Measurements from ENCODE around the gene CCDC195.

Gene CCDC195, protein sequence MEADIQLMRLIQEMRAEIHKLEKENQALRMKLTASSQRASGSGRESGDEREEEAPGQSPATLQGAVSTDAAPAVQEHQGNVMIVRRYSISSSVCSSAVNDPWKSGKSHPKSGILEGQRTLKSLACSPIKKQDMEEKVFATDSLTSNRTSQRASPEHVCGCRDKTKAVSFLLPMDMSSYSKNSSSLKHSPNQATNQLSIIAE

DNA sequence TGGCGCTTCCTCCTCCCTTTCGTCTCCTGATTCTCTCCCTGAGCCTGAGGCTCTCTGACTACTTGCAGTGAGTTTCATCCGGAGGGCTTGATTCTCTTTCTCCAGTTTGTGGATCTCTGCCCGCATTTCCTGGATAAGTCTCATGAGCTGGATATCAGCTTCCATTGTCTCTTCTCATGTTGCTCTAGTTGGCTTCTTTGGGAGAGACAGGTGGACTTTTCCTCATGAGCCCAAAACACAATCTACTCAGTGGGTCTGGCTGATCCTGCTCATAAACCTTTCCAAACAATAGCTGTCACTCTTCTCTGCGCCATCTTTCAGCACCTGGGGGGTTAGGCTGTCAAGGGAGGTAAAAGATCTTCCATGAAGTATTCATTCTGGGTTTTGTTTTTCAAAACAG is at the start of gene CCDC195:
TSS of gene CCDC195 (minus strand) at position 165 of the 400 bp plus-strand sequence. CDS start at position 165, 0 bp downstream.
- no peak for DNase-seq

DNA sequence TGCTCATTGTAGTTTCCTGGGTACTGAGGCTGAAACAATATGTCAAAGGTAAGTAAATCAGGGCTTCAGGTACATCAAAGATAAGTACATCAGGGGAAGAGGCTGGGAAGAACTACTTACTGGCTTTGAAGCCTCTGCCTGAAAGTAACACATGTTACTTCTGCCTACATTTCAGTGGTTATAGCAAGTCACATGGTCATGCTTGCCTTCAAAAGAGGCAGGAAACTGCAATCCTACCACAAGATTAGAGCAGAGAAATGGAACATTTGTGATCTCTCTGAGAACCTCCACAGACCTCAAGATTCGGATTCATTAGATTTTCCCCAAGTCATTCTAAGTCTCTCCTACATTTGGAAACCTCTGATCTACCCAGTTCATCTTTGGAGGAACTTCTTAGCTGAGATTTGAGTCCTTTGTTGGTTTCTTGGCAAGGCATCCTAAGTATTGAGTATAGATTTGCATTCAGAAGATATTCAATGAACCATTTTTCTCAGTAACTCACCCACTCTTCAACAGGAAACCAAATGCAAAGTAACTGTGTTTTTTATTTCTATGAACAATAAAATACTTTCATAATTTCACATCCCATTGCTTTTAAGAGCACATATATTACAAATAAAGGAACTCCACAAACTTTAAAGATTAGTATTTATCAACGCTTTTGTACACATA is 48.5 kb upstream of the CCDC195 start:
- DNase-seq, result no peak

DNA sequence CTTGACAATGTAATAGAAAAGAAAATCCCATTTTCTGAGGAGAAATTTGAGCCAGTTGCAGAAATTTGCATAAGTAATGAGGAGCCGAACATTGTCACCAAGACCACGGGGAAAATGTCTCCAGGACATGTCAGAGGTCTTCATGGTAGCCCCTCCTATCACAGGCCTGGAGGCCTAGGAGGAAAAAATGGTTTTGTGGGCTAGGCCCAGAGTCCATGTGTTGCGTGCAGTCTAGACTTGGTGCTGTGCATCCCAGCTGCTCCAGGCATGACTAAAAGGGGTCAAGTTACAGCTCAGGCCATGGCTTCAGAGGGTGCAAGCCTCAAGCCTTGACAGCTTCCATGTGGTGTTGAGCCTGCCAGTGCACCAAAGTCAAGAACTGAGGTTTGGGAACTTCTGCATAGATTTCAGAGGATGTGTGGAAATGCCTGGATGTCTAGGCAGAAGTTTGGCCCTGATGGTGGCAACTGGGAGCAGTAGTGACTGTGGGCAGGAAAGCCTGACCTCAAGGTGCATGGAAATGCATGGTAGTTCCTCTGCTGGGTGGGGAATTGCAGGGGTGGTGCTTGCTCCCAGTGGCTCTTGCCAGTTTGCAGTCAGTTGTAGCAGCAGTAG is 41.9 kb upstream of the CCDC195 start:
- no peak for DNase-seq

DNA sequence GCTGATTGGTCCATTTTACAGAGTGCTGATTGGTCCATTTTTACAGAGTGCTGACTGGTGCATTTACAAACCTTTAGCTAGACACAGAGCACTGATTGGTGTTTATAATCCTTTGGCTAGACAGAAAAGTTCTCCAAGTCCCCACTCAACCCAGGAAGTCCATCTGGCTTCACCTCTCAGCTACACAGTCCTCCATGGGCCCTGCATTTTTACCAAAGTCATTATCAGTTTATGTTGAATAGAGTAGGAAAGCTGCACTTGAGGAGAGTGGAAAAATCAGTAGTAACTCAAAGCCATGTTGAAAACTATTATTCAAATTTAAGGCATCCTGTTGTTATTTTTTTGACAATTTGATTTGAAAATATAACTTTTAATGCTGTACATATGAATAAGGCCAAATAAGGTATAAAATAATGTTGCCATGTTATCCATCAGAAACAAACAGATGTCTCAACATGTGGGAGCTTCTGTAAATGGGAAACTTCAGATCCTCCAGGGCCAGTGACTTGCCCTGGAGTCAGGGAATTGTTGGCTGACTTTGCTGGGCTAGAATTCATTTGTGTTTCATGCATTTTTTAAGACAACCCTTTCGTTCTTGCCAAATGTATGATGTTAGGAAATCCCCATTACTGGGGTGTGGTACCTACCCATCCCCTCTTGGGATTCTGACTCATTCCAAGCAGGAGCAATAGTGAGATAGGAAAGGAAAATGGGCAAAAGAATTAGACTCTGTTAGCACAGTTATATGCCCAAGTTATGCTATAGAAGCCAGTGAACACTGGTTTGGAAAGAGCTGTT is 37.8 kb upstream of the CCDC195 start:
- no peak for DNase-seq

DNA sequence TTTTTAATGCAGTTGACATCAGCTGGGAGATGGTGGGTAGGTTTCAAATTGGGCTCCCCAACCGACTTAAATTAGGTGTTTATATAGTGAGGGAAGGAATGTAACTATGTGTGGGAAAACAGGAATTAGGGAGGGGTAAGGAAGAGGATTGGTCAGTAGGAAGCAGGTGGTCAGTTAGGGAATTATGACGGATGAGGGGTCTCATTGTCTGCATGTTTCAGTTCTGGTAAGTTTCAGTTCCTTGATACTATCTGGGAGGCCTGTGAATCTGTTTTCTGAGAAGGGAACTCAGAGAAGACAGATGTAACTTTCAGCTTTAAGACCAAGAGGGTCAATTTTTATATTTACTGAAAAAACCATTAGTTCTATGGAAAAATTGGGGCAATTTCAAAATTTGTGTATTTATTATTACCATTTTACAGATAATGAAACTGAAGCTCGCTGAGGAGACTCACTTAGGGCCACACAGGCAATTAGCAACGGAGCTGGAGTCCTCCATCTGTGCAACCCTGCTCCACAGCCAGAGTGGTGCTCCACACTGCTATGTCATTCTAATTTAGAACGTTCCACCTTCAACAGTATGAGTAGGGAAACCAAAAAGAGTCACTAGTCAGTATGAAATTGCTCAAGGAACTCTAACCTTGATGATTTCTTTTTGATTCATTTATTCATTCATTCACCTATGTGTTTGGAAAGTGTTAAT is 36.0 kb upstream of the CCDC195 start:
- no peak for DNase-seq

DNA sequence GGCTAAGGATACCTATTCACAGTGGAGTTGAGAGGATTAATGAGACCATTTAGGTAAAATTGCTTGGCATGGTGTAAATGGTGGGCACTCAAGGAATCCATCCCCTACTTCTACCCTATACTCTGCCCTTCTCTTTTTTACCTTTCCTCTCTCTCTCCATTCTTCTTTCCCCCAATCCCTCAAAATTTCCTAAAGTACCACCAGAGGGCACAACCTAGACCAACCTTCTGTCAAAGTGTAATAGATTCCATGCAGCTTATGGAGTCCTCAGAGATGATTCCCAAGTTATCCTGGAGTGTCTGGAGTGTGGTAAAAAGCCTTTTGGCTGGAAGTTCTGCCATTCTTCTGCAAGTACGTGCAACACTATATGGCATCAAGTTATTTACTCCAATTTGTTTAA is 33.0 kb upstream of the CCDC195 start:
- DNase-seq, result no peak

DNA sequence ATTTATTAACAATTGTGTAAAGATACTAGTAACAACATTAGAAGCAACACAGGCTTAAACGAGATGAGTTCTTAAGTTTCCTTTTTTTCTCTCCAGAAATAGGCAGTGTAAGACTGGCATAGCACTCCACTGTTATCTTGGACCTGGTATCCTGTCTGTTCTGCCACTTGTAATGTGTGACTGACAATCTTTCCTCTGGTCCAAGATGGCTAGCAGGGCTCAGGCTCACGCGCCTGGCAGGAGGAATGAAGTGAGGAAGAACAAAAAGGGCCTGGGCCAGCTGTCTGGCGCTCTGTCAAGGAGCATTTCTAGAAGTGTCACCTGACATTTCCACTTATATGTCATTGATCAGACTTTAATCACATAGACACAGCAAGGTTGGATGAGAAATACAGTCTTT is 31.6 kb upstream of the CCDC195 start:
- DNase-seq, result no peak

DNA sequence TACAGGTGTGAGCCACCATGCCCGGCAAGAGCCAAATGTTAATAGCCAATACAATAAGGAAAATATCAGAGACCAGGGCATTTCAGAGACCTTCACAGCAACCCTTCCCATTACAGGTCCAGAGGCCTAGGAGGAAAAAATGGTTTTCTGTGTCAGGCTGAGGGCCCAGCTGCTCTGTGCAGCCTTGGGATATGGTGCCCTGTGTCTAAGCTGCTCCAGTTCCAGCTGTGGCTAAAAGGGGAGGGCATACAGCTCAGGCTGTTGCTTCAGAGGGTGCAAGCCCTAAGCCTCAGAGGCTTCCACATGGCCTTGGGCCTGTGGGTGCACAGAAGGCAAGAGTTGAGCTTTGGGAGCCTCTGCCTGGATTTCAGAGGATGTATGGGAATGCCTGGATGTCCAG is 20.1 kb upstream of the CCDC195 start:
- DNase-seq, result no peak

DNA sequence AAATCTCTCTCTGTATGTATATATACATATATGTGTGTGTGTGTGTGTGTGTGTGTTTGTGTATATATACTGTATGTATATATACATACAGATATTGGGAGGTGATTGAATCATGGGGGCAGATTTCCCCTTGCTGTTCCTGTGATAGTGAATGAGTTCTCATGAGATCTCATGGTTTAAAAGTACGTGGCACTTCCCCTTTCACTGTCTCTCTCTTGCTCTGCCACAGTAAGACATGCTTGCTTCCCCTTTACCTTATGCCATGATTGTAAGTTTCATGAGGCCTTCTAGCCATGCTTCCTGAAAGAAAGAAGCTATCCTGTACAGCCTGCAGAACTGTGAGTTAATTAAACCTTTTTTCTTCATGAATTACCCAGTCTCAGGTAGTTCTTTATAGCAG is 18.8 kb upstream of the CCDC195 start:
- DNase-seq, result no peak

DNA sequence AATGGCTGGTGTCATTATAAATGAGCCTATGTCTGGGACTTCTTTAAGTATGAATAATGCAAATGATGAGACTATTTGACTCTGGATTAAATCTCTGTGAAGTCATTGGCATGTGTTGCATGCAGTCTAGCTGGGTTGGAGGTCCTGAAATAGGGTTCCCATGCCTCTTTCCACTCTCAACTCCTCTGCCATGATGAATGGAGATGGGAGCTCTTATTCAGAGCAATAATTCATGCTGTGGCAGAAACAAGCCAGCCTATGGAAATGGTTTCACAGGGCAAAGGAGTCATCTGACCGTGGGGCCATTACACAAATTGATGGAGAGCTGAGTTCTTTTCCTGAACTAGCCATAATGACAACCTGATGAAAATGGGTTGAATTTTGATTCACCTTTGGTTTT is 15.5 kb upstream of the CCDC195 start:
- DNase-seq, result no peak

DNA sequence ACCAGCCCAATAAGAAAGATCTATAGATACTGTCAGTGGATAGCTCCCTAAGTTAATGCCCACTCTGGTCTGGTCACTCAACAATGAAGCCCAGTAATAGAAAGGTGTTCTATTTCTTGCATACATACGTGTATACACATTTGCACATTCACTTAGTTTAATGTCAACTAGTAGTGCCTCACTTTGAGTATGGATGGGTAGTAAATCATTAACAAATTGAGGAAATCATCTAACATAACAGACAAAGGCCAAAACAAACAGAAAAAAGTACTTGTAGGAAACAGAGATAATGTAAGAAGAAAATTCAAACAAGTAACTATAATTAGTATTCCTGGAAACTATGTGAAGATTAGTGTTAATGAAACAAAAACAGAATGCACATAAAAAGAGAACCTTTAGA is 13.3 kb upstream of the CCDC195 start:
- DNase-seq, result no peak

DNA sequence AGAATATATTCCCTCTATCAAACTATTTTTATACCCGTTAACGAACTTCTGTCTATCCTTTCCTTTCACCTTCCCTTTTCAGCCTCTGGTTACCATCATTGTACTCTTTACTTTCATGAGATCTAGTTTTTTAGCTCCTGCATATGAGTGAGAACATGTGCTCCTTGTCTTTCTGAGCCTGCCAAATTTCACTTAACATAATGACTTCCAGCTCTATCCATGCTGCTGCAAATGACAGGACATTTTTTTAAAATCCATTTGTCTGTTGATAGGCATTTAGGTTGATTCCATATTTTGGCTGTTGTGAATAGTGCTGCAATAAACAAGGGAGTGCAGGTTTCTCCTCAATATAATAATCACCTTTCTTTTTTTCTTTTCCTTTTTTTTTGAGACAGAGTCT is 8.2 kb upstream of the CCDC195 start:
- no peak for DNase-seq

DNA sequence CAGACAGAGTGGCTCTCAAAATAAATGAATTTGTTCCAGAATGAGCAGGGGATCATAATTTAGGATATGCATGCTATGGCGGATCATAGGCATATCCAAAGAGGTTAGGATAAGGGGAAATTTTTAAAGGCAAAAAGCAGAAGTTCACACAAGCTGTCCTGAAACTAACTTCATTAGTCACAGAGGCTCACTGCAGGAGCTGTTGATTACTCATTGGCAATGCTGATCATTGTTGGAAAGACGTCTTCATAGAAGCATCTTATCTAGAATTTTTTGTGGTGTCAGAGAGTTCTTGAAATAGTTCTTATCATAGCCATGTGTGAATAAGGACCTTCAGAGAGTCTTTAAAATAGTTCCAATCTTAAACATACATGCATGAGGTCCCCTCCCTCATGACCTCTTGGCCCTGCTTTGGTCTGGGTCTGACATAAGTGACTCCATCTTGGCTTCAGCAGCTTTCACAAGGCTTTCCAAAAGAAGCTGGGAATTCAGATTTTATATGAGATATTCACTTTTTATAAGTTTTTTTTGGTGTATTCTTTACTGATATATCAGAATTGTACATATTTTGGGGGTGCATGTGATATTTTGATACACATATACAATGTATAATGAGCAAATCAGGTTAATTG is 7.5 kb upstream of the CCDC195 start:
- no peak for DNase-seq

DNA sequence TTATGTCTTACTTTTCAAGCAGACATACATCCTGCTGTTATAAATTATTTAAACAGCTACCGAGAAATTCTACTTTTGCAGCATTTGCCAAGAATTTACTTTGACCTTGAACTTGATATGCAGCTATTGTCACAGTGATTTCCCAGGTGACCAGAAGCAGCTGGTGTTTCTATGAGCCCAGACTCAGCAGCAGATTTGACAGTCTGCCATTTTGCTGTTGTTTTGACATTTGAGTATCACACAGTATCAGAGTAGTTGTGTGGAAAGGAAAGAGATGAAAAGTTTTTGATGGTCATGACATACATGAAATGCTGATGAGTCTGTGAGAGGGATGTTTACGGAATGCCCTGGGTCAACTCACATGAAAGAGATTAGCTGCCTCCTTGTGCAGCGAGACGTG is 6.6 kb upstream of the CCDC195 start:
- peak; percentile 14 for DNase-seq

DNA sequence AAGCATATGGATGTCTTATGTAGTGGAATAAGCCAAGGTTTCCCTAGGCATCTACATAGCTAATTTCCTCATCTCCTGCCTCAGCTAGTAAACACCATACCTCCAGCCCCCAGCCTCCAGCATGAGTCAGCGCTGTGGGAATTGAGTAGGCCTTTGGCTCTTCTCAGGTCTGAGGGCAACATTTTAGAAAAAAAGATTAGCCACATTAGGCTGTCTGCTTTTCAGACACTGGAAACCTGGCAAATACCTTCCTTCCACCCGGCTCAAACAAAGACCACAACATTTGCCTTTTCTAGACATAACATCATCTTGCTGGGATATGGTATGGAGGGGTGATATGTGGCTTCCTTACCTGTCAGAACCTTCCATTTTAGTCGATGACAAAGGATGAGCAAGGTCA is 6.1 kb upstream of the CCDC195 start:
- peak; percentile 9 for DNase-seq

DNA sequence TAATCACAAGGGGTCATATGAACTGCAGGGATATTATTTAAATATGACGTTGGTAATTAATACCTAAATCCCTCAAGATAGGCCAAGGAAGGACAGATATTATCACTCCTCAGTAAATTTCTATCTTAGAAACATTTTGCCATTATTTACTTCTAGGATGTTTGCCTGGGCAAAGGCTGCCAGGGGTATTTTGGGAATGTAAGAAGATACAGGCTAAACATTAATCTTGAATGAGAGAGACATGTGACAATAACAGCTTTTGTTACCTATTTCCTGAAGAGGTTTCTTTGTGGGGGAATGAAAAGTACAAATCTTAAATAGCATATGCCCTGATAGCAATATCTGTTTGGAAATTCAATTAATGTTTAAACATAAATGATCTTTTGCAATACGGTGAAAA is 756 bp upstream of the CCDC195 start:
- no peak for DNase-seq

DNA sequence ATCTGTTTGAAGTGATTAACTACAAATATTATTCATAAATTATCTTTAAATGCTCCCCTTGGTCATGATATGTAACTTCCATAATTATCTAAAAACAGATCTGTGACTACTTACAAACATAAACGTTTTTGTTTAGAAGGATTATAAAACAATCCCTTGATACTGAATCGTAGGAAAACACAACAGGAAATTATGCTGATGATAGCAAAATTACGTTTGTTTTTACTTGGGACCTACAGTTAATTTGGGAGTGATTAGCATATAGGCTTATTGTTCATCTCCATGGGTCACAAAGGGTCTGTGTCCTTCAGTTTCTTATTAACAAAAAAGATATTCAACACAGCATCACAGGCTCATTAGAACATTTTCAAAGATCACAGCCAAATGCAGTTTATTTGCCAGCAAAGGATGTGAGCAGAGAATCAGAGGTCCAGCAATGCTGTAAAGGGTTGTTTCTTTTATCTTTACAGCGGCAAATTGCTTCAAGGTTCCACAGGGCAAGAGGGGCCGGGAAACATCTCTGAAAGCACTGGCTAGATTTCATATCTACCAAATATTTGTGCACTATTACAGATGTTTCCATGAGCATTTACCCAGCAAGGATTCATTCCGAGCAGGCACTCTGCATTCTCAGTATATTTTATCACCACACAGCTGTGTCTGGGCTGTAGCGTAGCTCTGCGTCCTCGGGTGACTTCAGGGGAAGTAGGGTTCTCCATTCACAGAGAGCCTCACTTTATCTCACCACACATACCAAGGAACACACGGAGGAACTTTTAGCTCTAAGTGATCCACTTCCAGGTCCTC is 4.1 kb downstream of the CCDC195 start:
- DNase-seq, result no peak

DNA sequence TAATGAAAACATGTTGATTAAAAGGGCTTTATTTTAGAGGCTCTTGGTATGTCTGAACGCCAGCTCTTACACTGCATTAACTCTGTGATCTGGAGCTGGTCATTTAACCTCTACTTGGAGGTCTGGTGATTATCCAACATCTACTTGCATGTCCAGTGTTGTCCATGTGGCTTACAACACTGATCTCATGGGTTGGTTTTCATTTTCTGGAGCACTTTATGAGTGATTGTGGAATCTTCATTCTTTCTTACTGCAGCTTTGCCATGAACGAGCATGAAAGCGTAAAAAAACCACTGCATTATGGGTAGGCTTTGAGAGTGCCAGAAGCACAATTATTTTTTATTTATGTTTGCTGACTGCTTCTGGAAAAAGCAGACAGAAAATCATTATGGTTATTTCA is 4.8 kb downstream of the CCDC195 start:
- DNase-seq, result no peak

DNA sequence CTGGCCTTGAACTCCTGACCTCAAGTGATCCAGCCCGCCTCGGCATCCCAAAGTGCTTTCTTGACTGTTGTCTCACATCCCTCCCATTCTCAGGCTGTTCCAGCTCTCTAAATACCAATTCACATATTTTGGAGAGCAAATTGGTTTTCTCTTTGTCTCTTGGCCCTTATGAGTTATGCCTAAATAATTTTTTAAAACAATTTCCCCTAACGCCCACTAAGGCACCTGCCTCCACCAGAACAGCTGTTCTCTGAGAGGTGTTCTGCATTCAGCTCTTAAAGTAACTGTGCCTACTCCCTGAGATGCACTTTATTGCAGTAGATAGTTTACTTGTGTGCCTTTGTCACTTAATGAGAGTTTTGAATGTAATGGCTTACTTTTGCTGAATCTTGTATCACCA is 6.9 kb downstream of the CCDC195 start:
- DNase-seq, result no peak

DNA sequence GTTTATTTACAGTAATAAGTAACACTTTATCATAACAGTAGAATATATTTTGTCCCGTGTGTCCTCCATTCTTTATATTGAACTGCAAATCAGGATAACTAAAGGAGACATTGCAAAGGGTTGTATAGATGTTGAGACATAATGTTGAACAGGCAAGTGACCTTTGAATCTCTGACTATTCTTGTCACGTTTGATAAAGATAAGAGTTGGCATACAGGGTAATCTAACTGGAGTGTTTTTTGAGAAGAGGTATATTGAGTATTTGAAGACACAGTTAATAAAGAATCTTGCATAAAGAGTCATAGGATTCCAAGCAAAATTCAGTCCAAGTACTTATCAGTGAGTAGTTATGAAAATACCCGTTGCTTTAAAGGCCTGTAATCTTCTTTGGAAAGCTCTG is 21.7 kb downstream of the CCDC195 start:
- DNase-seq, result no peak

DNA sequence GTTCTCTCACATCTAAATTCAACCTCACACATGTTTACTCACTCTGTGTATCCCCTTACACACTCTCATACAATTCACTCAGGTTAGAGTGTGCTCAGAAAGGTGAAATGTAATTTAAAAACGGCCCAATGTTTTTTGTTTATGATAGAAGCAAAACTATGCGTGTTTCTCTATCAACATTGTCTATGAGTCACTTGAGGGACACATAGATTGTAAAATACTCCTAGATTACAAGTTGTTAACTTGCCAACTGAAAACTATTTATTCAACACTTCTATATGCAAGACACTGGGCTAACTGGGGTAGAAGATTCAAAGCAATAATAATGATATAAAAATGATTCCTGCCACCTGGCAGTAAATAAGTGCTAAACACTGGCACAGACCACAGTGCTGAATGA is 24.6 kb downstream of the CCDC195 start:
- DNase-seq, result no peak

DNA sequence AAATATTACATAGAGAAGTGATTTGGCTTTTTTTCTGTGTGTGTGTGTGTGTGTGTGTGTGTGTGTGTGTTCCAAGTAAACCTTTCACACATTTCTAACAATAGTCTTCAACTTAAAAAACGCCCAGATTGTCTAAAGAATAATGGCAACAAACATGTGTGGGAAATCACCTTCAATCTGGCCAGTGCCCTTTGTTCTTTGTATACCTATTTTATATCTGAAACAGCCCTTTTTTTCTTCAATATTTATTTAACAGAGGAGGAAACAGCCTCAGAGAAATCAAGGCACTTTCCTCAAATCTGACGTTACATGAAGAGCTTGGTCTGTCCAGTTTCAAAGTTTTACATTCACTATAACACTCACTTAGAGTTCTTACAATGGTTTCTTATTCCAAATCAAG is 25.3 kb downstream of the CCDC195 start:
- DNase-seq, result no peak
